Smooth muscle cell (in vitro differentiated cells): Measurements from ENCODE around the gene DNAH14. TPM values are rescaled to one million over a fixed set of nuclear protein-coding genes. Genes with fewer than 3 reads are reported as not detected.

Experiments
- DNase-seq: peaks from one replicate; lab custom pipeline; 2025; ENCODE audit not compliant: unreplicated experiment; lab: John Stamatoyannopoulos, UW
- H2AFZ ChIP-seq: fragments of 200-600 bp; sonication (generic); 2 replicates; pipeline ENCODE4 v1.6.0; 2016; ENCODE audit warnings: antibody characterized with exemption, low read depth, mild to moderate bottlenecking
- H3F3A ChIP-seq: fragments of 200-600 bp; sonication (generic); 2 replicates; pipeline ENCODE4 v1.6.0; 2017; ENCODE audit warnings: antibody characterized with exemption, low read depth
- H3K27ac ChIP-seq: fragments of 200-600 bp; sonication (generic); 2 replicates; pipeline ENCODE4 v1.5.1; 2016; ENCODE audit warnings: low read depth, mild to moderate bottlenecking
- H3K27me3 ChIP-seq: fragments of 200-600 bp; sonication (generic); 2 replicates; pipeline ENCODE4 v1.6.1; 2016; ENCODE audit warnings: low read depth, mild to moderate bottlenecking
- H3K36me3 ChIP-seq: fragments of 200-600 bp; sonication (generic); 2 replicates; pipeline ENCODE4 v1.5.1; 2016; ENCODE audit warnings: low read depth
- H3K4me1 ChIP-seq: fragments of 200-600 bp; sonication (generic); 2 replicates; pipeline ENCODE4 v1.5.1; 2016; ENCODE audit warnings: low read depth
- H3K4me2 ChIP-seq: fragments of 200-600 bp; sonication (generic); 2 replicates; pipeline ENCODE4 v1.6.0; 2016; ENCODE audit warnings: mild to moderate bottlenecking
- H3K4me3 ChIP-seq: fragments of 200-600 bp; sonication (generic); 2 replicates; pipeline ENCODE4 v1.5.1; 2016; ENCODE audit warnings: mild to moderate bottlenecking
- H3K79me2 ChIP-seq: fragments of 200-600 bp; sonication (generic); 2 replicates; pipeline ENCODE4 v1.6.0; 2016; ENCODE audit warnings: low read depth, mild to moderate bottlenecking
- H3K9ac ChIP-seq: fragments of 200-600 bp; sonication (generic); 2 replicates; pipeline ENCODE4 v1.6.0; 2016; ENCODE audit warnings: low read depth
- H3K9me3 ChIP-seq: fragments of 200-600 bp; sonication (generic); replicated peaks from 2 replicates; pipeline ENCODE4 v1.5.1; 2016; ENCODE audit warnings: low read depth
- H4K20me1 ChIP-seq: fragments of 200-600 bp; sonication (generic); 2 replicates; pipeline ENCODE4 v1.6.0; 2016; ENCODE audit warnings: low read depth
- WGBS: methylation state at CpG from one replicate; pipeline ENCODE4 v1.1.7; 2016; ENCODE audit warnings: low lambda C conversion rate; 5-methylcytosine and 5-hydroxymethylcytosine counted together
- polyA plus RNA-seq: library from polyadenylated mRNA; unstranded; fragments of >200 nt; fragmentation: Nextera tagmentation; extraction: Ambion mirVana; gene quantifications from 2 replicates; pipeline ENCODE4 v1.2.1, GENCODE V29; 2016
- total RNA-seq: library from RNA; depleted of rRNA; stranded (reverse); fragments of >200 nt; gene quantifications from 2 replicates; pipeline ENCODE4 v1.2.3, GENCODE V29; 2014
- TF ChIP-seq, protein P1 (sequence below): fragments of 200-600 bp; sonication (generic); IDR thresholded peaks from 2 replicates; pipeline ENCODE4 v1.5.1; 2017; ENCODE audit warnings: borderline replicate concordance, mild to moderate bottlenecking, antibody characterized with exemption; ENCODE audit not compliant: insufficient read depth, poor library complexity, severe bottlenecking

DNAH14 gene
- total and polyA plus RNA-seq, 2 experiments from 2014 or later, result 9.4 to 44.0 TPM

DNA sequence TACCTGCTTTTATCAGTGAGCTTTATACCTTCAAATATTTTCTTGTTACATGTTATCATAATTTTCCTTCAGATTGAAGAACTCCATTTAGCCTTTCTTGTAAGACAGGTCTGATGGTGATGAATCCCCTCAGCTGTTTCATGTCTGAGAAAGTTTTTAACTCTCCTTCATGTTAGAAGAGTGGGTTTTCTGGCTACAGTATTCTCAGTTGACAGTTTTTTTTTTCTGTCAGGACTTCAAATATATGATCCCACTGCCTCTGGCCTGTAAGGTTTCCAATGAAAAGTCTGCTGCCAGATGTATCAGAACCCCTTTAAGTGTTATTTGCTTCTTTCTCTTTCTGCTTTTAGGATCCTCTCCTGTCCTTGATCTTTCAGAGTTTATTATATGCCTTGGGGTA is 250.2 kb downstream of the DNAH14 start:
- H3K9me3 ChIP-seq, result peaks cover 6% of the 10 kb centered on the region
- no peaks in the 10 kb centered on the region for H4K20me1 ChIP-seq
- H3K79me2 ChIP-seq, result no peaks in the 10 kb centered on the region

DNA sequence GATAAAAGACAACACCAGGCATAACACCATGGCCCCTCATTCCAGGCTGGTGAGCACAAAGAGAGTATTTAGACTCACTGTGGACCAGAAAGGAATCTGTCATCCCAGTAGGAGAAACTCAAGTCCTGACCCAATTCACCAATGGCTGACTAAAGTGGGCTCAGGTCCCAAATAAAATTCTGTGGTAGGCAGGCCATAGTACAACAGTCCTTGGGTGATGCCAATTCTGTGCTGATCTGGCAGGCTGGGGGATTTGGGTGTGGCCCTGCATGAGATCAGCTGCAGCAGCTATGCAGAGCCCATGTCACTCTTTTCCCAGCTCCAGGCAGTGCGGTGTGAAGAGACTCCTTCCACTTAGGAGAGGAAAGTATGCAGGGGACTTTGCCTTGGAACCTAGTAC is 253.2 kb downstream of the DNAH14 start:
- Histone ChIP-seq H3K4me3 (no peak overlapping the region), H3K36me3 (no peaks in the 10 kb centered on the region), H3K79me2 (no peaks in the 10 kb centered on the region), H3F3A (no peaks in the 10 kb centered on the region), H3K9ac (no peak overlapping the region), H2AFZ (no peak overlapping the region), H3K27ac (no peak overlapping the region), H3K4me2 (no peak overlapping the region), H3K27me3 (no peaks in the 10 kb centered on the region), H3K9me3 (peaks cover 6% of the 10 kb centered on the region), H3K4me1 (no peaks in the 10 kb centered on the region), H4K20me1 (no peaks in the 10 kb centered on the region)
- no peak for DNase-seq
- 100% methylated on average over 1 of the region's 1 CpG for WGBS
- TF ChIP-seq, protein P1, sequence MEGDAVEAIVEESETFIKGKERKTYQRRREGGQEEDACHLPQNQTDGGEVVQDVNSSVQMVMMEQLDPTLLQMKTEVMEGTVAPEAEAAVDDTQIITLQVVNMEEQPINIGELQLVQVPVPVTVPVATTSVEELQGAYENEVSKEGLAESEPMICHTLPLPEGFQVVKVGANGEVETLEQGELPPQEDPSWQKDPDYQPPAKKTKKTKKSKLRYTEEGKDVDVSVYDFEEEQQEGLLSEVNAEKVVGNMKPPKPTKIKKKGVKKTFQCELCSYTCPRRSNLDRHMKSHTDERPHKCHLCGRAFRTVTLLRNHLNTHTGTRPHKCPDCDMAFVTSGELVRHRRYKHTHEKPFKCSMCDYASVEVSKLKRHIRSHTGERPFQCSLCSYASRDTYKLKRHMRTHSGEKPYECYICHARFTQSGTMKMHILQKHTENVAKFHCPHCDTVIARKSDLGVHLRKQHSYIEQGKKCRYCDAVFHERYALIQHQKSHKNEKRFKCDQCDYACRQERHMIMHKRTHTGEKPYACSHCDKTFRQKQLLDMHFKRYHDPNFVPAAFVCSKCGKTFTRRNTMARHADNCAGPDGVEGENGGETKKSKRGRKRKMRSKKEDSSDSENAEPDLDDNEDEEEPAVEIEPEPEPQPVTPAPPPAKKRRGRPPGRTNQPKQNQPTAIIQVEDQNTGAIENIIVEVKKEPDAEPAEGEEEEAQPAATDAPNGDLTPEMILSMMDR, result no peak

More for the DNA sequence above, 250.2 kb downstream of the DNAH14 start:
- H3F3A ChIP-seq, result no peaks in the 10 kb centered on the region
- no peak overlapping the region for H3K4me3 ChIP-seq
- no peak overlapping the region for H3K9ac ChIP-seq
- TF ChIP-seq, protein P1, result no peak
- no peak overlapping the region for H2AFZ ChIP-seq
- DNase-seq, result no peak
- H3K4me1 ChIP-seq, result no peaks in the 10 kb centered on the region
- no peak overlapping the region for H3K27ac ChIP-seq
- no peaks in the 10 kb centered on the region for H3K36me3 ChIP-seq
- H3K4me2 ChIP-seq, result no peak overlapping the region
- H3K27me3 ChIP-seq, result no peaks in the 10 kb centered on the region

DNA sequence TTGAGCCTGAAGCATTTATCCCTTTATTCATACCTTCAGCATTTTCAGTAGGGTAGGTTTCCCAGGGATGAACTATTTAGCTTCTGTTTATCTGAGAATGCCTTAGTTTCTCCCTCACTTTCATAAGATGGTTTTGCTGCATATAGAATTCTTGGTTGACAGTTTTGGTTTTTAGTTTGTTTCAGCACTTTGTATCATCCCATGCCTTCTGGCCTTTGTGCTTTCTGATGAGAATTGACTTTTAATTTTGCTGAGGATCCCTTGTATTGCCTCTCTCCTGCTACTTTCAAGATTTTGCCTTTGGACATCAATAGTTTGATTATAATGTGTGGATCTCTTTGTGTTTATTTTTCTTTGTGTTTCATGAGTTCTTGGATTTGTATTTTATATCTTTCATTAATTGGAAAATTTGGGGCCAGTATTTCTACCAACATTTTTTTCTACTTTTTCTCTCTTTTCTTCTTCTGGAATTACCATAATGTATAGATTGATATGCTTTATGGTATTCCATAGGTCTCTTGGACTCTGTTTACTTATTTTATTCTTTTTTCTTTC is 261.8 kb downstream of the DNAH14 start:
- Histone ChIP-seq H3K36me3 (peaks cover 5% of the 10 kb centered on the region), H3K4me3 (no peak overlapping the region)

GRCh38 chr1:225201447-225201846 is 272.0 kb downstream of the DNAH14 start:
- H4K20me1 ChIP-seq, result no peaks in the 10 kb centered on the region

More for the DNA sequence above, 261.8 kb downstream of the DNAH14 start:
- TF ChIP-seq, protein P1, result no peak
- Histone ChIP-seq H3K27ac (no peak overlapping the region), H3K4me1 (no peaks in the 10 kb centered on the region), H2AFZ (no peak overlapping the region), H3K4me2 (no peak overlapping the region), H3K9ac (no peak overlapping the region), H3K27me3 (no peaks in the 10 kb centered on the region), H3K9me3 (peaks cover 3% of the 10 kb centered on the region), H3F3A (no peaks in the 10 kb centered on the region), H4K20me1 (no peaks in the 10 kb centered on the region), H3K79me2 (no peaks in the 10 kb centered on the region)
- DNase-seq, result no peak

More at GRCh38 chr1:225201447-225201846, 272.0 kb downstream of the DNAH14 start:
- no peaks in the 10 kb centered on the region for H3K79me2 ChIP-seq
- no peaks in the 10 kb centered on the region for H3F3A ChIP-seq
- no peak overlapping the region for H3K9ac ChIP-seq
- TF ChIP-seq, protein P1, result no peak
- 72% methylated on average over 3 of the region's 3 CpGs for whole genome bisulfite sequencing
- no peaks in the 10 kb centered on the region for H3K36me3 ChIP-seq
- DNase-seq, result no peak
- H3K4me2 ChIP-seq, result no peak overlapping the region
- no peaks in the 10 kb centered on the region for H3K4me1 ChIP-seq
- H2AFZ ChIP-seq, result no peak overlapping the region
- H3K27ac ChIP-seq, result no peak overlapping the region
- H3K9me3 ChIP-seq, result no peaks in the 10 kb centered on the region
- no peaks in the 10 kb centered on the region for H3K27me3 ChIP-seq
- no peak overlapping the region for H3K4me3 ChIP-seq
